ENCODE data around the gene TAB2. TPM values are rescaled to one million over a fixed set of nuclear protein-coding genes. Genes with fewer than 3 reads are reported as not detected.

Gene TAB2
- total and polyA plus RNA-seq, 2 of the 8 experiments (the other 6 are each of a cell fraction or from before 2014, with no cell fraction given): 40.4 to 63.0 TPM

DNA sequence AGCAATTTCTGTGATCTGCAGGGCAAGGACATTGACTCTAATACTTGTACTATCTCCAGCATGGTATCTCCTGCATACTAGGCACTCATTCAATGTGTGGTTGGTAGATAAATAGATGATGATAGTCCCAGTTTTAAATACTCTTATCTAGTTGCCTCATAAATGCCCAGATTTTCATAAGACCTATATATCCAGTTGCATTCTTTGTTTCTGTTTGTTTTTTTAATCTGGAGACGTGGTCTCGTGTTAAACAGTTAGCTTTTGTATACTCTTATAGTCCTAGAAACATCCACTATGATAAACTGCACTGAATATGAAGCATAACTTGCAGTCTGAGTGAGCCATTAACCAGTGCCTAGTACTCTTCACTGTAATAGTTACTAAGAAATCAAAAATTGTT is 47.0 kb downstream of the TAB2 start:
- no peak overlapping the region for H3K27ac ChIP-seq (ENCODE audit: low read depth, low read length)
- H2BK12ac ChIP-seq (ENCODE audit: low read depth, low read length): no peak overlapping the region
- H3K4me1 ChIP-seq (replicated peaks in 1 of 4; ENCODE audit: control insufficient read depth in 3 of 4, insufficient read depth in 4 of 4, low read length in 3 of 4): peaks cover 0 to 2% (median 0%) of the 10 kb centered on the region in 4 experiments; a peak in 1 of 7 replicates
- H3K4ac ChIP-seq (replicated peaks; ENCODE audit: insufficient read length, low read depth, low read length): no peak overlapping the region
- H3K18ac ChIP-seq (ENCODE audit: extremely low read depth, low read length): no peak overlapping the region
- 92% methylated on average over 2 of the region's 2 CpGs; no CpG with 5 or more reads in 1 of the 2 experiments for WGBS, 2 experiments (ENCODE audit: extremely low coverage in 1 of 2, insufficient coverage in 1 of 2, insufficient read length in 1 of 2, insufficient replicate concordance in 2 of 2, low coverage in 1 of 2, low lambda C conversion rate in 2 of 2, missing lambda C conversion rate in 1 of 2)
- no peak overlapping the region for H3K23ac ChIP-seq (ENCODE audit: insufficient read length)
- H3K27me3 ChIP-seq (replicated peaks in 1 of 4; ENCODE audit: control insufficient read depth in 3 of 4, extremely low read depth in 1 of 4, insufficient read depth in 3 of 4, low read length in 3 of 4): no peaks in the 10 kb centered on the region
- no peak overlapping the region for H2BK20ac ChIP-seq (ENCODE audit: low read length)
- H4K8ac ChIP-seq (ENCODE audit: extremely low read depth, insufficient read depth, low read length): no peak overlapping the region
- H2AK5ac ChIP-seq (ENCODE audit: low read depth, low read length): no peak overlapping the region
- no peak overlapping the region for H3K56ac ChIP-seq (replicated peaks; ENCODE audit: insufficient read length, low read depth, low read length)
- FAIRE-seq (no peak), DNase-seq (ENCODE audit: low read depth in 1 of 2, low spot score in 2 of 2) (no peak)
- H2AFZ ChIP-seq (ENCODE audit: low read length): no peak overlapping the region
- no peak overlapping the region for H4K91ac ChIP-seq (replicated peaks; ENCODE audit: insufficient read length, low read length)
- no peak overlapping the region for H4K5ac ChIP-seq (ENCODE audit: insufficient read length, low read depth, low read length)
- H3K36me3 ChIP-seq (ENCODE audit: control insufficient read depth in 2 of 4, insufficient read depth in 4 of 4, low read length in 3 of 4): no peaks in the 10 kb centered on the region
- H3K9ac ChIP-seq (replicated peaks in 1 of 4; ENCODE audit: extremely low read depth in 1 of 4, low read depth in 3 of 4, low read length in 3 of 4): no peak overlapping the region
- no peak overlapping the region for H3K14ac ChIP-seq (ENCODE audit: insufficient read length)
- no peak overlapping the region for H2BK15ac ChIP-seq (ENCODE audit: low read length)
- no peak overlapping the region for H2BK5ac ChIP-seq (ENCODE audit: low read depth, low read length)
- peaks cover 13 to 99% of the 10 kb centered on the region in 2 experiments for H3K79me2 ChIP-seq (ENCODE audit: control insufficient read depth in 1 of 2, insufficient read depth in 2 of 2, low read length in 2 of 2)
- H3K79me1 ChIP-seq (ENCODE audit: low read depth, low read length): peaks cover 7% of the 10 kb centered on the region; the same call in 1 of the 2 replicates
- H2BK120ac ChIP-seq (replicated peaks; ENCODE audit: low read depth, low read length): no peak overlapping the region
- H3K4me3 ChIP-seq (ENCODE audit: extremely low read depth in 1 of 4, insufficient read depth in 2 of 4, low read depth in 3 of 4, low read length in 4 of 4): no peak overlapping the region
- ChIA-PET POLR2A (ENCODE audit: partially characterized antibody) (no interaction called here), CTCF (ENCODE audit: partially characterized antibody) (no interaction called here)
- no peak for TF ChIP-seq RBBP5 (IDR thresholded peaks at IDR 0.05; ENCODE audit: borderline replicate concordance, low read depth, low read length)
- TF ChIP-seq SRF (IDR thresholded peaks at IDR 0.05; ENCODE audit: low read depth, low read length): no peak
- no peak for TF ChIP-seq TAF7 (optimal IDR thresholded peaks at IDR 0.05; ENCODE audit: borderline replicate concordance, low read depth, low read length)
- no peak overlapping the region for H3K4me2 ChIP-seq (ENCODE audit: insufficient read depth in 1 of 2, low read depth in 2 of 2, low read length in 2 of 2)
- no peaks in the 10 kb centered on the region for H3K9me3 ChIP-seq (ENCODE audit: insufficient read depth in 2 of 2, low read depth in 1 of 2, low read length in 1 of 2)
- no peaks in the 10 kb centered on the region for H3K23me2 ChIP-seq (ENCODE audit: low read depth, low read length)
- H4K20me1 ChIP-seq (replicated peaks in 1 of 2; ENCODE audit: control insufficient read depth in 1 of 2, insufficient read depth in 2 of 2, low read length in 2 of 2): peaks cover 3 to 6% of the 10 kb centered on the region in 2 experiments
